HepG2 (cell line): ENCODE results near the gene MIA. TPM values are rescaled to one million over a fixed set of nuclear protein-coding genes. Genes with fewer than 3 reads are reported as not detected.

Experiments
- CBFB ChIP-seq: sonication (generic); formaldehyde crosslinking; IDR thresholded peaks from 2 replicates; pipeline ENCODE4 v1.4.0; 2020; ENCODE audit warnings: missing genetic modification reagents
- DMAP1 ChIP-seq: IDR thresholded peaks from 2 replicates; pipeline ENCODE4 v1.6.1; 2016
- FOXK1 ChIP-seq: sonication (generic); formaldehyde crosslinking; IDR thresholded peaks from 2 replicates; pipeline ENCODE4 v1.4.0; 2020; ENCODE audit warnings: low read depth, missing genetic modification reagents, borderline replicate concordance
- HDAC1 ChIP-seq: sonication (generic); formaldehyde crosslinking; IDR thresholded peaks from 2 replicates; pipeline ENCODE4 v1.5.1; 2020; ENCODE audit warnings: mild to moderate bottlenecking, missing genetic modification reagents
- HNRNPLL ChIP-seq: fragments of 200-400 bp; formaldehyde crosslinking; IDR thresholded peaks from 2 replicates; pipeline ENCODE4 v1.6.1; 2017; ENCODE audit warnings: mild to moderate bottlenecking, low read depth, low read length; ENCODE audit not compliant: poor library complexity, severe bottlenecking
- KLF13 ChIP-seq: sonication (generic); formaldehyde crosslinking; IDR thresholded peaks from 2 replicates; pipeline ENCODE4 v1.4.0; 2020; ENCODE audit warnings: mild to moderate bottlenecking, missing genetic modification reagents
- MLXIP ChIP-seq: sonication (generic); formaldehyde crosslinking; IDR thresholded peaks from 2 replicates; pipeline ENCODE4 v1.9.0; 2021; ENCODE audit warnings: missing genetic modification reagents, borderline replicate concordance
- MTERF4 ChIP-seq: sonication (generic); formaldehyde crosslinking; IDR thresholded peaks from 2 replicates; pipeline ENCODE4 v1.8.0; 2023; ENCODE audit warnings: mild to moderate bottlenecking, missing genetic modification reagents
- MYC ChIP-seq: sonication (generic); formaldehyde crosslinking; IDR thresholded peaks from 2 replicates; pipeline ENCODE4 v1.9.0; 2021; ENCODE audit warnings: missing genetic modification reagents, borderline replicate concordance
- SP2 ChIP-seq: sonication (generic); formaldehyde crosslinking; IDR thresholded peaks from 2 replicates; pipeline ENCODE4 v1.5.1; 2020; ENCODE audit warnings: mild to moderate bottlenecking, missing genetic modification reagents
- SP5 ChIP-seq: IDR thresholded peaks from 2 replicates; pipeline ENCODE4 v1.6.1; 2016; ENCODE audit warnings: low read depth, borderline replicate concordance
- ZBTB10 ChIP-seq: sonication (generic); formaldehyde crosslinking; IDR thresholded peaks from 2 replicates; pipeline ENCODE4 v1.4.0; 2020; ENCODE audit warnings: missing genetic modification reagents, borderline replicate concordance
- ZHX2 ChIP-seq, 2 experiments: sonication (generic) in 1 of 2; formaldehyde crosslinking in 1 of 2; IDR thresholded peaks; 2 replicates each; pipeline versions ENCODE4 v1.6.1 to v1.9.0; 2014 to 2022; ENCODE audit warnings: antibody characterized with exemption in 1 of 2, borderline replicate concordance in 1 of 2, inconsistent platforms in 1 of 2, low read depth in 1 of 2, missing genetic modification reagents in 1 of 2
- polyA plus RNA-seq, 8 experiments: library from polyadenylated mRNA; depleted of rRNA in 3 of 8; stranded (reverse) in 7 of 8; unstranded in 1 of 8; fragments of >200 nt; fragmentation: Illumina TruSeq in 4 of 8; extraction: Trizol in 4 of 8; gene quantifications; 2 replicates each; pipeline versions ENCODE4 v1.2.1 to v1.2.3, GENCODE V29; 2011 to 2016; ENCODE audit warnings: low read depth in 4 of 8, missing spikeins in 1 of 8, mixed read lengths in 1 of 8; ENCODE audit not compliant: insufficient read depth in 1 of 8
- total RNA-seq, 5 experiments: library from RNA; depleted of rRNA; stranded (reverse); fragments of >200 nt; fragmentation: Illumina TruSeq; extraction: Trizol; gene quantifications; 2 replicates each; pipeline ENCODE4 v1.2.3, GENCODE V29; 2016; ENCODE audit warnings: low read depth in 1 of 5

MIA gene
- total and polyA plus RNA-seq, 2 of the 13 experiments (the other 11 are each of a cell fraction or from before 2014, with no cell fraction given) = 0.61 TPM; not detected in 1

GRCh38 chr19:40750874-40751537, 24.3 kb upstream of the MIA start, which contains the start of gene SNRPA (continued):
- TF ChIP-seq MLXIP (CRISPR knock-in tag) (0 out of 2 replicates have a peak, but pooled peaks have one; percentile 46), FOXK1 (CRISPR knock-in tag) (peak; percentile 15; the same call in 1 of the 2 replicates), DMAP1 (peak; percentile 83), HNRNPLL (peak; percentile 81), SP5 (CRISPR knock-in tag) (peak; percentile 23; the same call in 1 of the 2 replicates), HDAC1 (CRISPR knock-in tag) (peak; percentile 50), MTERF4 (CRISPR knock-in tag) (peak; percentile 26; the same call in 1 of the 2 replicates), CBFB (peak; percentile 19; the same call in 1 of the 2 replicates), ZBTB10 (CRISPR knock-in tag) (no peak), SP2 (0 out of 2 replicates have a peak, but pooled peaks have one; percentile 82), MYC (CRISPR knock-in tag) (peak; percentile 87), ZHX2 (IDR thresholded peaks at IDR 0.05; ENCODE audit: low read depth) (no peak), ZHX2 (CRISPR knock-in tag; IDR thresholded peaks at IDR 0.05; ENCODE audit: borderline replicate concordance) (peak; percentile 71; the same call in 1 of the 2 replicates), KLF13 (no peak)
